Measurements from ENCODE around the gene TUBGCP3. TPM values are rescaled to one million over a fixed set of nuclear protein-coding genes. Genes with fewer than 3 reads are reported as not detected.

TUBGCP3 gene, protein sequence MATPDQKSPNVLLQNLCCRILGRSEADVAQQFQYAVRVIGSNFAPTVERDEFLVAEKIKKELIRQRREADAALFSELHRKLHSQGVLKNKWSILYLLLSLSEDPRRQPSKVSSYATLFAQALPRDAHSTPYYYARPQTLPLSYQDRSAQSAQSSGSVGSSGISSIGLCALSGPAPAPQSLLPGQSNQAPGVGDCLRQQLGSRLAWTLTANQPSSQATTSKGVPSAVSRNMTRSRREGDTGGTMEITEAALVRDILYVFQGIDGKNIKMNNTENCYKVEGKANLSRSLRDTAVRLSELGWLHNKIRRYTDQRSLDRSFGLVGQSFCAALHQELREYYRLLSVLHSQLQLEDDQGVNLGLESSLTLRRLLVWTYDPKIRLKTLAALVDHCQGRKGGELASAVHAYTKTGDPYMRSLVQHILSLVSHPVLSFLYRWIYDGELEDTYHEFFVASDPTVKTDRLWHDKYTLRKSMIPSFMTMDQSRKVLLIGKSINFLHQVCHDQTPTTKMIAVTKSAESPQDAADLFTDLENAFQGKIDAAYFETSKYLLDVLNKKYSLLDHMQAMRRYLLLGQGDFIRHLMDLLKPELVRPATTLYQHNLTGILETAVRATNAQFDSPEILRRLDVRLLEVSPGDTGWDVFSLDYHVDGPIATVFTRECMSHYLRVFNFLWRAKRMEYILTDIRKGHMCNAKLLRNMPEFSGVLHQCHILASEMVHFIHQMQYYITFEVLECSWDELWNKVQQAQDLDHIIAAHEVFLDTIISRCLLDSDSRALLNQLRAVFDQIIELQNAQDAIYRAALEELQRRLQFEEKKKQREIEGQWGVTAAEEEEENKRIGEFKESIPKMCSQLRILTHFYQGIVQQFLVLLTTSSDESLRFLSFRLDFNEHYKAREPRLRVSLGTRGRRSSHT
- total RNA-seq = 7.8 and 21.7 TPM in 2 replicates

DNA sequence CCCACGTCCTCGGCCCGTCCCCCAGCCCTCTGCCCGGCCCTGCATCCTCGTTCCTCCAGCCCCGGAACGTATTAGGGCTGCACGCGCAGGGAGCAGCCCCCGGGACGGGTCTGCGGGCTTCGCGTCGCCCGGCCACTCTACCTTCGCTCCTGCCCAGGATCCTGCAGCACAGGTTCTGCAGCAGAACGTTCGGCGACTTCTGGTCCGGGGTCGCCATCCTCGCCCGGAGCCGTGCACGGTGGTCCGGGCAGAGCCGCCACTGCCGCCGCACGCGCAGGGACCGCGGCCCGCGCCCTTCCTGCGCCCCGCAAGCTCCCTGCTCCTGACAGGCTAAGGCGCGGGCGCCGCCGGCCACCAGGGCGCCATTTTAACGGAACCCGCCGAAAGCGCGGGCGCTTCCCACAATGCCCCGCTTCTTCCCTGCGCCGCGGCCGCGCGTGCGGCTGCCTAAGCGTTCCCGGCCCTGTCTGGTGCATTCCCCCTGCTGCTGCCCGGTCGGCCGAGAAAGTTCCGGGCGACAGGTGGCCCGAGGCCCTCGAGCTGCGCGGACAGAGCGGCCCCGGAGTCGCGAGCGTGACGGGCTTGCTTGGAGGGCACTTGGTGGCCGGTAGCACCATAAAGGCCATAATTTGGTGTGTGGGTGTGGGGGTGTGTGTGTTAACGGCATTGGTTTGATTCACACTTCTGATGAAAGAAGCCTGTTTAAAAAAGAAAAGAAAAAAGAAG is at the start of gene TUBGCP3:
TUBGCP3 (minus strand) TSS at position 390 of the 726 bp plus-strand sequence; CDS start at position 217, 173 bp downstream.

Other genes starting within 250 kb of the TUBGCP3 start
- gene SPACA7, start 211.8 kb downstream of the TUBGCP3 start, total RNA-seq = not detected in 2 replicates
- 13.7 and 14.4 TPM in 2 replicates for gene ATP11A, start 101.9 kb upstream of the TUBGCP3 start, total RNA-seq